GM18873 (cell line): ENCODE data around the gene PGAP6.
"Not testable (repeated sequence)": the region's sequence is repeated elsewhere in the genome, so short reads cannot be mapped to it uniquely, and the experiment has no call there.

Experiments used
- ATAC-seq: cut with Tn5 transposase; IDR thresholded peaks from one replicate; pipeline ENCODE4 v1.9.1; 2021; ENCODE audit warnings: mild to moderate bottlenecking, moderate library complexity, moderate number of reproducible peaks; ENCODE audit not compliant: unreplicated experiment, low FRiP score

PGAP6 gene

DNA sequence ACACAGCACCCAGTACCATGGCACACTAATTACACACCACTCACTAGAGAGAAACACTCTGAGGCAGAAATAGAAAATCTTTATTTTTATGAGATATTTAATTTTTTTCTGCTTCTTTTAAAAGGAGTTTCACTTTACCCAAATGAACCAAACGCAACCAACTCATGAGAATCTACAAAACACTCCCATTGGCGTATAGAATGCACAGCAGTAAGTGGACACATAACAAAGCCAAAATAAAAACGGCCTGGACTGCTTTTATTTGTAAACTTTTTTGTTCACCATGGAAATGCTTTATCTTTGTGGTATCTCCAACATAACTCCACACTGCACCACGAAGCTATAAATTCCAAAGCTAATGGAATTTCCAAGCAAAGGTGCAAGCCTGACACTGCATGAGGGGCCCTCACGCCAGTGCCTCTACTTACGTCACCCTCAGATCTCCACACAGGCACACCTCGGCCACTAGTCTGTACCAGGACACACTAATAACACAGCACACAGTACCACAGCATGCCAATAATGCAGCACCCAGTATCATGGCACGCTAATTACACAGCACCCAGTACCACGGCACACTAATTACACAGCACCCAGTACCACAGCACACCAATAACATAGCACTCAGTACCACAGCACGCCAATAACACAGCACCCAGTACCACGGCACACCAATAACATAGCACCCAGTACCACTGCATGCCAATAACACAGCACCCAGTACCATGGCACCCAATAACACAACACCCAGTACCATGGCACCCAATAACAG, 46.7 kb downstream of the PGAP6 start:
- not testable (repeated sequence) for ATAC-seq

GRCh38 chr16:334164-334832, 47.5 kb downstream of the PGAP6 start:
- ATAC-seq: not testable (repeated sequence)

DNA sequence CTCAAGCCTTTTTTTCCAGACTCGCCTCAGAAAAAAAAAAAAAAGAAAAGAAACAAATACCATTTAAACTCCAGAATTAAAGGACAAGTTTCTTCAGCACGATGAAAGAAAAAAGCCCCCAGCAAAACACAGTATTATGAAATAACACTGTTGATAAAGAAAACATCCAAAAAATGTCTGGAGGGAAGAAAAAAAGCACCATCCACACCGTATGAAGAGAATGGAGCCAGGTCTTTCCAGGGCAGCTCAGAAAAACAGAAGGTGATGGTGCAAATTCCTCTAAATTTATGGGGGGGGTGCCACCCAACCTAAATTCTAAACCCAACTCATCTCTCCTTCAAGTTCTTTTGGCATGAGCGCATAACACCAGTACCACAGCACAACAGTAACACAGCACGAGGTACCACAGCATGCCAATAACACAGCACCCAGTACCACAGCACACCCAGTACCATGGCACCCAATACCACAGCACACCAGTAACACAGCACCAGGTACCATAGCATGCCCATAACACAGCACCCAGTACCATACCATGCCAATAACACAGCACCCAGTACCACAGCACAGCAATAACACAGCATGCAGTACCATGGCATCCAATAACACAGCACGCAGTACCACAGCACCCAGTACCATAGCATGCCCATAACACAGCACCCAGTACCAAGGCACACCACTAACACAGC, 48.2 kb downstream of the PGAP6 start:
- ATAC-seq: no peak

DNA sequence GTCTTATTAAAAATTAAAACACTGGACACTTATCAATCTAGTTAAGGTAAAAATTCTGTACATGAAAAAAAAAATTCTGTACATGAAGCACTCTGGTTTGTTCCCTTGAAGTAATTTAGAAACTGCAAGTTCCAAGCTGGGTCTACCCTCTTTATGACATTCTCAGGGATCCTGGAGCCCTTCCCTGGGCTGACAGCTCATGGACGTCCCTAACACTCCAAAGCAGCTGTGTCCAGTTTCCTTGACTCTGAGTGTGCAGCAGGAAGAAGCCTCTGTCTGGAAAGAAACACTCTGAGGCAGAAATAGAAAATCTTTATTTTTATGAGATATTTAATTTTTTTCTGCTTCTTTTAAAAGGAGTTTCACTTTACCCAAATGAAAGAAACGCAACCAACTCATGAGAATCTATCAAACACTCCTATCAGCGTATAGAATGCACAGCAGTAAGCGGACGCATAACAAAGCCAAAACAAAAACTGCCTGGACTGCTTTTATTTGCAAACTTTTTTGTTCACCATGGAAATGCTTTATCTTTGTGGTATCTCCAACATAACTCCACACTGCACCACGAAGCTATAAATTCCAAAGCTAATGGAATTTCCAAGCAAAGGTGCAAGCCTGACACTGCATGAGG, 50.5 kb downstream of the PGAP6 start:
- ATAC-seq: not testable (repeated sequence)

- no peak for ATAC-seq
Observed at GRCh38 chr16:330741-331140, 51.0 kb downstream of the PGAP6 start.

- ATAC-seq: no peak
Observed at GRCh38 chr16:325375-326145, 56.2 kb downstream of the PGAP6 start.

DNA sequence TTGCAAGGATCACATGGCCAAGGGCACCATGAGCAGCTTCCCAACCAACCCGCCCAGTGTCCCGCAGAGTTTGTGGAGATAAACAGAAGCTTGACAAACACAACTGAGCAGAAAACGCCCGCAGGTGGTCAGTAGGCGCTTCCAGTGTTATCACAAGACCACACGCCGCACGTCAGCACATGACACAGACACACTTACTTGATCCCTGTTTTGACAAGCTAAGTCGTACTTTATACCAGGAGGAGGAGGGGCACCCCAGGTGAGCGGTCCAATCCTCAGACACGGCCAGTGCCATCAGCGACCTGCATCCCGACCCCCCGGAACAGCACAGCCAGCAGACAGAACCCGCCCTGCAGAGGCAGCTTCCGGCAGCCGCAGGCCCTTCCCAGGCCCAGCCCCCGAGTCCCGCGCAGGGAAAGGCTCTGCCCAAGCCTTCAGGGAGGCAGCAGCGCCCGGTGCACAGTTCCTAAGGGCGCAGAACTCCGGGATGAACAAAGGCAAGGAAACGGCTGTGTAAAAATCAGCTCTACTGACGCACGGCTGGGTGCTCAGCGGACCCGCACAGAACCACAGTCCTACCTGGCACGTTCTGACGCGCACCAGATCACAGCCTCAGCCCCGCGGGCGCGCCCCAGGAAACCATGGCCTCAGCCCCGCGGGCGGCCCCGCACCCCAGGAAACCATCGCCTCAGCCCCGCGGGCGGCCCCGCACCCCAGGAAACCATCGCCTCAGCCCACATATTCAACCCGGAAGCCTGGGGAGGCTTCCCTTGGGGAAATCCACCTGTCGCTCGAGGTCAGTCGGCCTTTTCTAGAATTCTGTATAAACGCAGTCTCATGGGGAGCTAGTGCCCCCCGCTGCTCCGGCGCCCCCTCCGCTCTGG, 57.1 kb downstream of the PGAP6 start:
- ATAC-seq: no peak

- ATAC-seq: no peak
Observed at GRCh38 chr16:324201-324450, 57.7 kb downstream of the PGAP6 start.

- ATAC-seq: no peak
Observed at GRCh38 chr16:322476-323143, 59.2 kb downstream of the PGAP6 start.

- no peak for ATAC-seq
Observed at GRCh38 chr16:321532-321931, 60.2 kb downstream of the PGAP6 start.
